Cardiac fibroblast (primary cell): ENCODE measurements around the gene ATXN1.
A peak's percentile ranks its signal among the peaks of the same experiment; 100 is the strongest.

Experiments used
- DNase-seq, 2 donors: peaks; one replicate each; pipeline versions ENCODE4 v3.0.0 to v3.0.0-alpha.2; 2010; ENCODE audit warnings: low read depth in 2 of 2
- H3K4me3 ChIP-seq, 2 donors: replicated peaks in 1 of 2; 1 replicate in 1 of 2; 2 replicates in 1 of 2; pipeline ENCODE4 v1.5.1; 2011; ENCODE audit warnings: low read depth in 2 of 2, low read length in 2 of 2, mild to moderate bottlenecking in 2 of 2, moderate library complexity in 1 of 2
- CTCF ChIP-seq: IDR thresholded peaks from one replicate; pipeline ENCODE4 v1.5.1; 2011; ENCODE audit warnings: low read depth, mild to moderate bottlenecking, low read length, inconsistent platforms

ATXN1 gene

GRCh38 chr6:16452348-16452747, 308.9 kb downstream of the ATXN1 start:
- no peak overlapping the region for H3K4me3 ChIP-seq
- no peak for TF ChIP-seq CTCF
- no peak for DNase-seq

GRCh38 chr6:16450821-16451220, 310.4 kb downstream of the ATXN1 start:
- TF ChIP-seq CTCF = no peak
- H3K4me3 ChIP-seq = no peak overlapping the region
- peak in 1 of 2 donors; percentile 60 for DNase-seq

GRCh38 chr6:16450285-16450684, 311.0 kb downstream of the ATXN1 start:
- peak; percentile 71 to 88 for DNase-seq
- H3K4me3 ChIP-seq = no peak overlapping the region
- TF ChIP-seq CTCF = no peak

GRCh38 chr6:16446273-16446672, 315.0 kb downstream of the ATXN1 start:
- no peak for TF ChIP-seq CTCF
- DNase-seq = no peak
- H3K4me3 ChIP-seq = no peak overlapping the region

- no peak for TF ChIP-seq CTCF
- H3K4me3 ChIP-seq = no peak overlapping the region
- DNase-seq = no peak
Measured at GRCh38 chr6:16442031-16442430, 319.2 kb downstream of the ATXN1 start.

- no peak for TF ChIP-seq CTCF
- DNase-seq = no peak
- no peak overlapping the region for H3K4me3 ChIP-seq
Measured at GRCh38 chr6:16441262-16441661, 320.0 kb downstream of the ATXN1 start.

- DNase-seq = no peak
- TF ChIP-seq CTCF = no peak
- no peak overlapping the region for H3K4me3 ChIP-seq
Measured at GRCh38 chr6:16440636-16441212, 320.5 kb downstream of the ATXN1 start.
